ENCODE measurements around the gene NARS2.

NARS2 gene

DNA sequence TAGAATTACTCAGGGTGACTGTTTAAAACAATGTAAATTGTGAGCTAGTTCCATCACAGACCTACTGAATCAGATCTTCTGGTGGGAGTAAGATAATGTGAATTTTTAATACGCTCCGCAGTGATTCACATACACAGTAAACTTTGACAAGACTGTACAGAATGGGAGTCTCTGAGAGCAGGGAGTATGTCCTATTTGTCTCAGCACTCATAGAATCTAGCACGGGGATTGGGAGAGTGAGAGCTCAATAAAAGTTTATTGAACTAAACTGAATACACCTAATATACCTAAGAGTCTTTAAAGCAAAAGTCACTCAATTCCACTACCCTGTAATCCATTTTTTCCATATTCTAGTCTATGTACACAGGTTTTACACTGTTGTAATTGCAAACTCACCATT, 145.9 kb downstream of the NARS2 start:
- no peak for DNase-seq

DNA sequence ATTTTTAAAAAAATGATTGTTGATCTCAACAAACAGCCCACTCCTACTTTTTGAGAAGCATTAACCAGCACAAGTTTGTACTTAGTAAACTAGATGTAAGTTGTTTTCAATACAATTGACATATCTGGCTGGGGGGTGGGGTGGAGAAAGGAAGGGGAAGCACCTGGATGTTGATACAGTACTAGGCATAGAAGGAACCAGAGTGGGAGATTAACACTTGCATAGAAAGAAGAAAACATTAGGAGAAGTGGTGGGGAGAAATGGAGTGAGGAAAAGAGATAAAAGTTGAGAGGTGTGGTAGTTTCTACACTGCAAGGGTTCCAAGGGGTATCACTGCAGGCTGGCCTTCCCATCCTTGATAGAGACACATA, 146.4 kb downstream of the NARS2 start:
- no peak for DNase-seq

DNA sequence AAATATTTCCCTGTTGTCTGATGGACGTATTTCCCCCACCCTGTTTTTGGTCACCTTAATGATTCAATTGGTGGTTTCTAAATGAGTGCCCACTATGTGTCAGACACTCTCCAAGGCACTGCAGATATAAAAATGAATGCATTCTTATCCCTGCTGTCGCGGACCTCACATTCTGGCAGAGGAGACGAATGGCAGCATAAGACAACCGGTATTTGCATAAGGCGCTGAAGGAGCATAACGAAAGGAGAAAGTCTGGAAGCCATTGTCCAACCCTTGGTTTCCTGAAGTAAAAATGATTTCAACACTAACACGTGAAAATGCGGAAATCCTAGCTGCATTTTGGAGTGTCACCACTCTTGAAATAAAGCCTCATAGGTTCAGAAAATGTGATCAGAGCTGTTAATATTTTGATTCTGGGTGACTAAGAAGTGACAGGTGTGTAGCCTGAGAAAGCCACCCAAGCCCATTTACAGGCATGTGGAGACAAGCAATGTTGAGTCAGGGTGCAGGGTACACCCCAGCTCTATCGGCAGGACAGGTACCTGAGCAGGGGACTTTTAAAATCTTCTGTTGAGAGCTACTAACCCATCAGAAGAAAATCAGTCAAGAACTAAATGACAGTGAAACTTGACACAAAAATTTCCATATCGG, 146.9 kb downstream of the NARS2 start:
- DNase-seq: no peak

DNA sequence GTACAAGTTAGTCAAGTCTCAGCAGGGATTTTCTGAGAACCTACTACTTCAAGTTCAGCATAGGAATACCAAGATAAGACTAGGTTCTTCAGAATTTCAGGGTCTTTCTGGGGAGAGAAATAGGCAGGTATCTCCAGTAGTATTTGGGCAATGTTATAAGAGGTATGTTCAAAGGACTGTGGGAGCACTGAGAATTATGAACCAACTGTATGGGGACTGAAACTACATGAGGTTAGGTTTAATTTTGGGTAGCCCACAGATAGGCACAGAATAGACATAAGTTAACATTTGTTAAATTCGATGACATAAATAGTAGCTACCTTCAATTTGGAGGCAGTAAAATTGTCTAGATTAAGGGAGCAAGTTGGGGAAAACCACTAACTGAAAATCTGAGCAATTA, 147.8 kb downstream of the NARS2 start:
- no peak for DNase-seq

- no peak for DNase-seq
Measured at GRCh38 chr11:78425399-78426070, 149.1 kb downstream of the NARS2 start.

DNA sequence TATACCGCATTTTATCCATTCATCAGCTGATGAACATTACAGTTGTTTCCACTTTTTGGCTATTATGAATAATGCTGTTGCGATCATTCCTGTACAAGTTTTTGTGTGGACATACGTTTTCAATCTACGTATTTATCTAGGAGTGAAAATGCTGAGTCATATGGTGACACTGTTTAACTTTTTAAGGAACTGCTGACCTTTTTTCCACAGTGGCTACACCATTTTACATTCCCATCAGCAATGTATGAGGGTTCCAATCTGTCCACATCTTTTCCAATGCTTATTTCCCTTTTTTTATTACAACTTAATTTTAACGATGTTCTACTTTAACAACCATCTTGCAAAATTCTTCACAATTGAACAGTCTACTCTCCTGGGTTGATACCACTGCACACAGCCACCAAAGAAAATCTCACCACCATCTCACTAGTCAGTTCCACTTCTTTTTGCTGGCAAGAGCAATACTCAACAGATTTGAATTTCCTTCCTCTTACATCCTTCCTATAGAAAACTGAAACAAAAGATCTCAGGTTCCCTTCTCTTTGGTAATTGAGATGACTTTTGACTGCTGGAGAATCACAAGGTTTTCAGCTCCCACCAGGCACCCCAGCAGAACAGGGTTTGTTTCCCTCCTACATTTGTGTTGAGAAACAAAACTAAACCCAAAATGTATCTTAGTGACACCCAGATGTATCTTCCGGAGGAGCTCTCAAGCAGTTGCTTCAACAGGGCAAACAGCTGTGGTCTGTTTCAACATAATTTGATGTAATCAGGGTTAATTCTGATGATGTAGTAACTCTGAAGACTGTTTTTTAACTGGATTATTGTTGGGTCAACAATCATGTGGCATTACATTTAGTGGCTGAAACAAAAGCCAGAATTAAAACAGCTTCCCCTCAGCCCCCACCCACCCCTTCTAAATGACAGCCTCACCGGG, 150.1 kb downstream of the NARS2 start:
- DNase-seq: no peak

- no peak for DNase-seq
Measured at GRCh38 chr11:78423241-78423640, 151.4 kb downstream of the NARS2 start.

DNA sequence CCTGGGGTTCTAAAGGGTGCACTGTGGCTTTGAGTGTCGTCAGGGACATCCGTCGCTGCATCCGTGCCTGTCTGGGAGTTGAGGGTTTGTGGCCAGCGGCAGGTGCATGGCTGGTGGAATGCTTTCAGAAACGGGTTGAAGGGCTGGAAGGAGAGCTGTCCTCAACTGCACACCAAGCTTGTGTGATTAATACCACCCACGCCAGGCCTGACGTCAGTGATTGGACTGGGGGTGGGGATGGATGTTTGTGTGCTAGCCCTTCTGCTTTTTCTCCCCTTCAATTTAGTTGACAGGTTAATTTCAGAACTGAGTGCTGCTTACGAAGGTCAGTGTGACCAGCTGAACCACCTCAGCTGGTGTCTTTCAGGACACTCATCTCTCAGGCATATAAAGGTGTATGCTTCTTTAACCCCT, 153.9 kb downstream of the NARS2 start:
- peak; percentile 75 for DNase-seq

- DNase-seq: peak; percentile 67
Measured at GRCh38 chr11:78420255-78420764, 154.4 kb downstream of the NARS2 start.

DNA sequence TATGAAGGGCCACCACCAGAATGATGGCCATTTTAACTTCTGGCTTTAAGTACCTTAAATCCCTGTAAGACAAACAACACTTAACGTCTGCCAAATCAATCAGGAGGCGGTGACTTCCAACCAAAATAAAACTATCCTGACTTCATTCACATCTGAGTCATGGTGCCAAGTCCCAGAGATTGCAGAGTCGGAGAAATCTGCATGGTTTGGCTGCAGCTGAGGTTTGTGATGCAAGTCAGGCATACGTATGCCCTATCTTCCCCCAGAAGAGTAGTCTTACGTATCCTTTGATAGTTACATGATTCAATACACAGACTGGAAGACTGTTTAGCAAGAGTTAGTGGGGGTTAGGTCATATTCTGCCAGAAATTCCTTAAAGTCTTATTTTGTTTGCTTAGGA, 155.3 kb downstream of the NARS2 start:
- no peak for DNase-seq

GRCh38 chr11:78418584-78419211, 156.0 kb downstream of the NARS2 start:
- DNase-seq: no peak

GRCh38 chr11:78417888-78418583, 156.6 kb downstream of the NARS2 start:
- peak; percentile 76 for DNase-seq

GRCh38 chr11:78417175-78417887, 157.3 kb downstream of the NARS2 start, which contains the start of gene GAB2:
Gene GAB2, minus strand, starts transcription at chr11:78417820. Its CDS starts 100 bp downstream, at chr11:78417720.
- peak; percentile 29 for DNase-seq

GRCh38 chr11:78416285-78417174, 158.1 kb downstream of the NARS2 start:
- DNase-seq: peak; percentile 84

- no peak for DNase-seq
Measured at GRCh38 chr11:78415338-78415737, 159.3 kb downstream of the NARS2 start.

DNA sequence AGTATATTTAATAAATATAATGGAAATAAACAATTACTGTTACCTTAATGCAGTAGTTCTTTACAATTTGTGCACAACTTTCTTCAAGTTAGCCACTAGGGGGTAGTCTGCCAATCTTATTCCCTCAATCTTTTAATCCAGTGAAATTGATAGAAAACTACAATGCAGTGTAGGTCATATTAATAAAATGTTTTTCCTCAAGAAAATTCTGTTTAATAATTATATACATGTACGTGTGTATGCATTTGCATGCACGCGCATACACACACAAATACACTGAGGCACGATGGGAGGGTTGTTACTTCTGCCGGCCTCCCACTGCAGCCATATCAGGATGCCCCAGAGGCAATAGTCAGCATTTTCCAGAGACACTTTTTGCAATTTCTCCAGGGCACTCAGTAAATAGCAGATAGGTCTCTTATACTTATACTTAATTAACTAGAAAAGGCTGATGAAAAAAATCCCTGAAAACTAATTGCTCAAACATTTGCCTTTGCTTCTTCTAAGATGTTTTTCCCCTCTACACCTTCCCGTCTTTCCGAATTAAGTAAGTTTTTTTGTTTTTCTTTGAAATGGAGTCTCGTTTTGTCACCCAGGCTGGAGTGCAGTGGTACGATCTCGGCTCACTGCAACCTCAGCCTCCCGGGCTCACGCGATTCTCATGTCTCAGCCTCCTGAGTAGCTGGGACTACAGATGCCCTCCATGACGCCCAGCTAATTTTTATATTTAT, 160.2 kb downstream of the NARS2 start:
- DNase-seq: no peak

GRCh38 chr11:78408619-78409018, 166.0 kb downstream of the NARS2 start:
- DNase-seq: no peak

DNA sequence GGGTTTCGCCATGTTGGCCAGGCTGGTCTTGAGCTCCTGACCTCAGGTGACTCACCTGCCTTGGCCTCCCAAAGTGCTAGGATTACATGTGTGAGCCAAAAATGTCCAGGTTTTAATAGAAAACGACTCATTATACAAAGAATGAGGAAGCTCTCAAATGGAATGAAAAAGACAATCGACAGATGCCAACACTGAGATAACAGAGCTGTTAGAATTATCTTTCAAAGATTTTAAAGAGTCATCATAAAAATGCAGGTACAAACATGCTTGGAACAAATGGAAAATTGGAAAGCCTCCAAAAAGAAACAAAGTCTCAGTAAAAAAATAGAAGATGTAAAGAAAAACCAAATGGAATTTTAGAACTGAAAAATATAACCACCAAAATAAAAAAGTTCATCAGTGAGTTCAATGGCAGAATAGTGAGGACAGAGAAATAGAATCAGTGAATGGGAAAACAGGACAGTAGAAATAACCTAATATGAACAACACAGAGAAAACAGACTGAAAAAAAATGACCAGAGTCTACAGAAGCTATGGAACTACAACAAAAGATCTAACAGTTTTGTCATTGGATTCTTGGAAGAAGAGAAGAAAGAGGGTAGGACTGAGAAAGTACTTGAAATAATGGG, 168.0 kb downstream of the NARS2 start:
- DNase-seq: no peak

DNA sequence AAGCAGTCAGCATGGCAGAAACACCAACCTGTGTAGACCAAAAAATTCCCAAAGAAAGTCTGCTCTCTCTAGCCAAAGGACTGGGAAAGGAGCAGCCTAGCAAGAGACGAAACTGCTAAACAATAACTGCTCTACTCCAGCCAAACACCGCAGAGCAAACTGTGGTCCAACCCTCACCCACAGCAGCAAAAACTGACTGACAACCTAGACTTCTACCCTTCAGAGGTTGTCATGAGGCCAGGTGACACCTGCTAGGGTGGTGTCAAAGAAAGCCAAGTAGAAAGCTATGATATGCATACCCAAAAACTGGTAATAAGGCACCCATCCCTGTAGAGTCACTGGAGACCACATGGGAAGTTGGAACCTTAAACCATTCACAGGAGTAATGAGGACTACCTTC, 168.9 kb downstream of the NARS2 start:
- no peak for DNase-seq
